H9 (cell line): ENCODE data around the gene APOL5. TPM values are rescaled to one million over a fixed set of nuclear protein-coding genes. Genes with fewer than 3 reads are reported as not detected.

Experiments
- DNase-seq: peaks from one replicate; pipeline ENCODE4 v3.0.0-alpha.2; 2017
- H2AFZ ChIP-seq: one replicate; pipeline ENCODE4 v1.6.1; 2013; ENCODE audit warnings: mild to moderate bottlenecking, low read length, control low read depth, moderate library complexity
- H2AK5ac ChIP-seq: 2 replicates; pipeline ENCODE4 v1.6.1; 2013; ENCODE audit warnings: low read length, control low read depth, mixed read lengths; ENCODE audit not compliant: insufficient read length
- H2BK120ac ChIP-seq: one replicate; pipeline ENCODE4 v1.6.1; 2013; ENCODE audit warnings: low read depth, mild to moderate bottlenecking, low read length, control low read depth, inconsistent platforms; ENCODE audit not compliant: poor library complexity, severe bottlenecking
- H2BK12ac ChIP-seq: 2 replicates; pipeline ENCODE4 v1.6.1; 2013; ENCODE audit warnings: low read length, control low read depth, mixed read lengths, low read depth; ENCODE audit not compliant: insufficient read length
- H2BK15ac ChIP-seq: 2 replicates; pipeline ENCODE4 v1.6.1; 2013; ENCODE audit warnings: low read depth, low read length, control low read depth
- H2BK20ac ChIP-seq: one replicate; pipeline ENCODE4 v1.6.1; 2013; ENCODE audit warnings: low read depth, mild to moderate bottlenecking, low read length, control low read depth, inconsistent platforms; ENCODE audit not compliant: poor library complexity, severe bottlenecking
- H2BK5ac ChIP-seq: 2 replicates; pipeline ENCODE4 v1.6.1; 2013; ENCODE audit warnings: low read length, control low read depth, mixed read lengths; ENCODE audit not compliant: insufficient read length
- H3K14ac ChIP-seq: 2 replicates; pipeline ENCODE4 v1.6.1; 2013; ENCODE audit warnings: low read length, control low read depth; ENCODE audit not compliant: insufficient read depth
- H3K18ac ChIP-seq: 2 replicates; pipeline ENCODE4 v1.6.1; 2013; ENCODE audit warnings: low read depth, mild to moderate bottlenecking, mixed read lengths, low read length, control low read depth; ENCODE audit not compliant: insufficient read length
- H3K23ac ChIP-seq: 2 replicates; pipeline ENCODE4 v1.6.1; 2013; ENCODE audit warnings: low read length, control low read depth, mixed read lengths, low read depth; ENCODE audit not compliant: insufficient read length
- H3K23me2 ChIP-seq: 2 replicates; pipeline ENCODE4 v1.6.1; 2013; ENCODE audit warnings: low read depth, mild to moderate bottlenecking, mixed read lengths, low read length, control low read depth; ENCODE audit not compliant: insufficient read length, poor library complexity, severe bottlenecking
- H3K27ac ChIP-seq: 2 replicates; pipeline ENCODE4 v1.5.1; 2013; ENCODE audit warnings: low read length, control low read depth, mixed read lengths, low read depth; ENCODE audit not compliant: insufficient read length
- H3K27me3 ChIP-seq: 2 replicates; pipeline ENCODE4 v1.6.1; 2013; ENCODE audit warnings: low read length, control low read depth, inconsistent platforms; ENCODE audit not compliant: insufficient read depth
- H3K4ac ChIP-seq: 2 replicates; pipeline ENCODE4 v1.6.1; 2013; ENCODE audit warnings: low read depth, mild to moderate bottlenecking, control low read depth, inconsistent platforms, low read length, moderate library complexity
- H3K4me1 ChIP-seq: 2 replicates; pipeline ENCODE4 v1.6.1; 2013; ENCODE audit warnings: low read length, control low read depth, inconsistent platforms; ENCODE audit not compliant: insufficient read depth
- H3K4me2 ChIP-seq: 2 replicates; pipeline ENCODE4 v1.6.1; 2013; ENCODE audit warnings: low read length, control low read depth, mixed read lengths; ENCODE audit not compliant: insufficient read length, insufficient read depth
- H3K56ac ChIP-seq: 2 replicates; pipeline ENCODE4 v1.6.1; 2013; ENCODE audit warnings: low read depth, mild to moderate bottlenecking, mixed read lengths, low read length, control low read depth; ENCODE audit not compliant: insufficient read length
- H3K79me1 ChIP-seq: 2 replicates; pipeline ENCODE4 v1.6.1; 2013; ENCODE audit warnings: low read depth, mild to moderate bottlenecking, moderate library complexity, low read length, control low read depth, inconsistent platforms; ENCODE audit not compliant: insufficient read depth, poor library complexity, severe bottlenecking
- H3K79me2 ChIP-seq: 2 replicates; pipeline ENCODE4 v1.6.1; 2013; ENCODE audit warnings: low read length, control low read depth, inconsistent platforms; ENCODE audit not compliant: insufficient read depth
- H3K9ac ChIP-seq: 2 replicates; pipeline ENCODE4 v1.6.1; 2013; ENCODE audit warnings: low read length, control low read depth, mixed read lengths; ENCODE audit not compliant: insufficient read length; ENCODE audit errors: extremely low read depth
- H3K9me3 ChIP-seq: one replicate; pipeline ENCODE4 v1.6.1; 2013; ENCODE audit warnings: low read depth, low read length, inconsistent platforms; ENCODE audit not compliant: control insufficient read depth
- H3T11ph ChIP-seq: one replicate; pipeline ENCODE4 v1.6.1; 2013; ENCODE audit warnings: mild to moderate bottlenecking, low read length, control low read depth, inconsistent platforms
- H4K20me1 ChIP-seq: one replicate; pipeline ENCODE4 v1.6.1; 2013; ENCODE audit not compliant: control insufficient read depth, insufficient read length, insufficient read depth
- H4K5ac ChIP-seq: 2 replicates; pipeline ENCODE4 v1.6.1; 2013; ENCODE audit warnings: low read depth, mild to moderate bottlenecking, mixed read lengths, low read length, control low read depth; ENCODE audit not compliant: insufficient read length
- H4K8ac ChIP-seq: replicated peaks from 2 replicates; pipeline ENCODE4 v1.6.1; 2013; ENCODE audit warnings: low read length, control low read depth, mixed read lengths, low read depth; ENCODE audit not compliant: insufficient read length
- H4K91ac ChIP-seq: 2 replicates; pipeline ENCODE4 v1.6.1; 2013; ENCODE audit warnings: low read depth, mild to moderate bottlenecking, moderate library complexity, mixed read lengths, low read length, control low read depth; ENCODE audit not compliant: insufficient read length
- H3K27ac Mint-ChIP-seq, 3 experiments: 2 replicates in 2 of 3; 3 replicates in 1 of 3; pipeline ENCODE4 v1.8.0; 2020 to 2021; ENCODE audit warnings: mixed read lengths in 3 of 3, mild to moderate bottlenecking in 1 of 3, moderate library complexity in 1 of 3
- H3K27me3 Mint-ChIP-seq: 2 replicates; pipeline ENCODE4 v1.8.0; 2021; ENCODE audit warnings: low read depth, mild to moderate bottlenecking, moderate library complexity, mixed read lengths
- H3K36me3 Mint-ChIP-seq, 3 experiments: 2 replicates in 2 of 3; 3 replicates in 1 of 3; pipeline ENCODE4 v1.8.0; 2020 to 2021; ENCODE audit warnings: low read depth in 3 of 3, mixed read lengths in 3 of 3; ENCODE audit not compliant: insufficient read depth in 1 of 3
- H3K4me1 Mint-ChIP-seq, 2 experiments: 2 replicates each; pipeline ENCODE4 v1.8.0; 2020; ENCODE audit warnings: mixed read lengths in 2 of 2
- H3K4me3 Mint-ChIP-seq, 2 experiments: 2 replicates in 1 of 2; 3 replicates in 1 of 2; pipeline ENCODE4 v1.8.0; 2020 to 2021; ENCODE audit warnings: mild to moderate bottlenecking in 2 of 2, mixed read lengths in 2 of 2, moderate library complexity in 1 of 2
- H3K9me3 Mint-ChIP-seq, 2 experiments: 2 replicates in 1 of 2; 3 replicates in 1 of 2; pipeline ENCODE4 v1.8.0; 2020; ENCODE audit warnings: mild to moderate bottlenecking in 2 of 2, mixed read lengths in 2 of 2, moderate library complexity in 1 of 2
- CTCF ChIP-seq: fragments of 200-600 bp; sonication (generic); conservative IDR thresholded peaks from 3 replicates; pipeline ENCODE4 v1.8.0; 2021; ENCODE audit warnings: antibody characterized with exemption, mild to moderate bottlenecking
- WGBS: extraction: QIAGEN DNeasy Blood & Tissue Kit; methylation state at CpG from one replicate; pipeline ENCODE4 v1.1.7; 2013; ENCODE audit warnings: missing lambda C conversion rate, low lambda C conversion rate, mixed read lengths; ENCODE audit not compliant: insufficient read length; ENCODE audit errors: extremely low coverage; 5-methylcytosine and 5-hydroxymethylcytosine counted together
- total RNA-seq: library from RNA; stranded (reverse); gene quantifications from 2 replicates; pipeline ENCODE4 v1.2.1, GENCODE V29; 2021

APOL5 gene
- total RNA-seq, 1 experiment from 2014 or later, result not detected

- Histone ChIP-seq H4K20me1 (no peaks in the 10 kb centered on the region), H3K4me2 (no peak overlapping the region), H3K56ac (no peak overlapping the region), H2BK15ac (no peak overlapping the region), H3K9me3 (no peaks in the 10 kb centered on the region), H3K9ac (no peak overlapping the region), H3K79me1 (no peaks in the 10 kb centered on the region), H2BK120ac (no peak overlapping the region), H2AFZ (no peak overlapping the region), H2BK12ac (no peak overlapping the region), H2BK5ac (no peak overlapping the region), H3K18ac (no peak overlapping the region), H4K91ac (no peak overlapping the region), H3K23ac (no peak overlapping the region), H3K27me3 (no peaks in the 10 kb centered on the region), H2AK5ac (no peak overlapping the region), H4K5ac (no peak overlapping the region), H2BK20ac (no peak overlapping the region), H4K8ac (no peak overlapping the region), H3K4me1 (no peaks in the 10 kb centered on the region), H3T11ph (no peak overlapping the region), H3K14ac (no peak overlapping the region), H3K79me2 (no peaks in the 10 kb centered on the region), H3K23me2 (no peaks in the 10 kb centered on the region), H3K27ac (no peak overlapping the region), H3K4ac (no peak overlapping the region)
- no peak overlapping the region for H3K27ac Mint-ChIP-seq
- no CpG with 5 or more reads among the region's 7 CpGs for WGBS
- no peaks in the 10 kb centered on the region; a peak in 1 of 5 replicates for H3K9me3 Mint-ChIP-seq
- peaks cover 13 to 21% of the 10 kb centered on the region in 2 experiments for H3K4me1 Mint-ChIP-seq
- no peak for DNase-seq
- no peak overlapping the region for H3K4me3 Mint-ChIP-seq
- H3K27me3 Mint-ChIP-seq, result peaks cover 7% of the 10 kb centered on the region
- H3K36me3 Mint-ChIP-seq, result peaks cover 14 to 25% (median 16%) of the 10 kb centered on the region in 3 experiments
- no peak for TF ChIP-seq CTCF
These were observed 16.3 kb downstream of the APOL5 start for GRCh38 chr22:35733791-35734516.
